PC-9 (cell line): ENCODE measurements around the gene TBC1D10B.

ENCODE experiments used
- EZH2 ChIP-seq: fragments of 200-600 bp; sonication (generic); IDR thresholded peaks from 2 replicates; pipeline ENCODE4 v1.8.0; 2017; ENCODE audit warnings: antibody characterized with exemption, low read depth
- TF ChIP-seq, protein P1 (sequence below): fragments of 200-600 bp; sonication (generic); conservative IDR thresholded peaks from 2 replicates; pipeline ENCODE4 v1.6.1; 2017; ENCODE audit warnings: mixed run types, antibody characterized with exemption, mild to moderate bottlenecking, moderate library complexity

DNA sequence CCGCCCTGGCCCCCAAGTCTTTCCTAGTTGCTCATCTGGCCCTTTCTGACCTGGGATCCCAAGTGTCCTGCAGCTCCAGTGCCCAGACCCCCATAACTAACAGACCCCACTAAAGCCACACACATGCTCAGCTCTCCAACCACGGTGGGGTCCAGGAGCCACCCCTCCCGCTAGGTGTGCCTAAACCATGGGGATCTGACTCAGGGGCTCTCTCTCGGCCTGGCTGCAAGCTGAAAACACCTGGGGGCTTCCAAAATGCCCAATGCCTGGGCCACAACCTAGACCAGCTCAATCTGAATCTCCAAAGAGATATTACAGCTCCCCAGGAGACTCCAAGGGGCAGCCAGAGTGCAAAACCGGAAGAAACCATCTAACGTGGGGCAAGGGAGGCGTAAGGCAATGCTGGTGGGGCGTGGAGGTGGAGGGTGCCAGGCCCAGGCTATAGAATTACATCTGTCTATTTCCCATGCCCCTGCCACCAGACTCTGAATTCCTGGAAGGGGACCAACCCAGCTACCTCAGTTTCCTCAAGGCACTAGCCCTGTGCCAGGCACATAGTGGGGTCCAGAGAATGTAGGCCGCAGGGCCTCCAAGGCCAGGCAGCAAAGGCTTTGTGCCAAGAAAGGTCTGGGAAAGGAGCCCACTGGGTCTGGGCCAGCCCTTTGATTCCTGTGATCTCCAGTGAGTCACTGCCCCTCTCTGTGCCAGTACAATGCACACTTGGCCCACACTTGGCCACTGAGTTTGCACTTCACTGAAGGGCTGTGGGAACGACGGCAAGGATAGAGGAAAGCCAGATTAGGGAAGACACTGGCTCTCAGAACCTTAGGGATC lies 18.5 kb downstream of the TBC1D10B start:
- TF ChIP-seq, protein P1, sequence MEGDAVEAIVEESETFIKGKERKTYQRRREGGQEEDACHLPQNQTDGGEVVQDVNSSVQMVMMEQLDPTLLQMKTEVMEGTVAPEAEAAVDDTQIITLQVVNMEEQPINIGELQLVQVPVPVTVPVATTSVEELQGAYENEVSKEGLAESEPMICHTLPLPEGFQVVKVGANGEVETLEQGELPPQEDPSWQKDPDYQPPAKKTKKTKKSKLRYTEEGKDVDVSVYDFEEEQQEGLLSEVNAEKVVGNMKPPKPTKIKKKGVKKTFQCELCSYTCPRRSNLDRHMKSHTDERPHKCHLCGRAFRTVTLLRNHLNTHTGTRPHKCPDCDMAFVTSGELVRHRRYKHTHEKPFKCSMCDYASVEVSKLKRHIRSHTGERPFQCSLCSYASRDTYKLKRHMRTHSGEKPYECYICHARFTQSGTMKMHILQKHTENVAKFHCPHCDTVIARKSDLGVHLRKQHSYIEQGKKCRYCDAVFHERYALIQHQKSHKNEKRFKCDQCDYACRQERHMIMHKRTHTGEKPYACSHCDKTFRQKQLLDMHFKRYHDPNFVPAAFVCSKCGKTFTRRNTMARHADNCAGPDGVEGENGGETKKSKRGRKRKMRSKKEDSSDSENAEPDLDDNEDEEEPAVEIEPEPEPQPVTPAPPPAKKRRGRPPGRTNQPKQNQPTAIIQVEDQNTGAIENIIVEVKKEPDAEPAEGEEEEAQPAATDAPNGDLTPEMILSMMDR = no peak
- TF ChIP-seq EZH2 = no peak
